ENCODE data around the gene CLPSL2.

DNA sequence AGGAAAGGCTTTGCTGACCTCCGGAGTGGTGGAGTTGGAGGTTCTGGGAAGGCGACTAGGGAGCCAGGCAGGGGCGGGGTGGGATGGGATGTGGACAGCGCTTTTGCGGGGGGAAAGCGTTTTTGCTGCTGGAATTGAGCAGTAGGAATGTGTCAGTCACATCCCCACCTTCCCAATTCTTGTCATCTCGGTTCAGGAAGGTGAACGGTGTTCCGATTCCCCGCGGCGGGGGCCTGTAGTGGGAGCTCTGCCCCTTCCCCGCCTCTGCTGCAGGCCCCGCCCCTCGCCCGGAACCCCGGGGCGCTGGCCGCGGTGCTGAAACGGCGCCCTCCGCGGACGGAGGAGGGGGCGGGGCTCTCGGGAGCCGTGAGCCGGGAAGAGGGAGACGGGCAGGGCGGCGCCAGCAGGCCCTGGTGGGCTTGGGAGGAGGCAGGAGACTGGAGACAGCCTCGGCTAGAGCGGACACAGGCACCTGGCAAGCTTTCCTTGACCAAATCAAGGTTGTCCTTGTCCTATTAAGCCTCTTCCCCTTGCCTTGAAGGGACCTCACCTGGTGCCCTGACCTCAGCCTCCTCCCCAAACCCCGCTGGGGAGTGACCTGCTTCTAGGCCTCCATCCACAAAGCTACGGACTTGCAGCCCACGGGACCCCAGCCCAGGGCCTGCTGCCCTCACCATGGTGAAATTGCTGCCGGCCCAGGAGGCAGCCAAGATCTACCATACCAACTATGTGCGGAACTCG, 28.8 kb downstream of the CLPSL2 start, which contains the start of gene LHFPL5:
- no peak for TF ChIP-seq POLR2A (IDR thresholded peaks at IDR 0.05)
- TF ChIP-seq, protein P1, sequence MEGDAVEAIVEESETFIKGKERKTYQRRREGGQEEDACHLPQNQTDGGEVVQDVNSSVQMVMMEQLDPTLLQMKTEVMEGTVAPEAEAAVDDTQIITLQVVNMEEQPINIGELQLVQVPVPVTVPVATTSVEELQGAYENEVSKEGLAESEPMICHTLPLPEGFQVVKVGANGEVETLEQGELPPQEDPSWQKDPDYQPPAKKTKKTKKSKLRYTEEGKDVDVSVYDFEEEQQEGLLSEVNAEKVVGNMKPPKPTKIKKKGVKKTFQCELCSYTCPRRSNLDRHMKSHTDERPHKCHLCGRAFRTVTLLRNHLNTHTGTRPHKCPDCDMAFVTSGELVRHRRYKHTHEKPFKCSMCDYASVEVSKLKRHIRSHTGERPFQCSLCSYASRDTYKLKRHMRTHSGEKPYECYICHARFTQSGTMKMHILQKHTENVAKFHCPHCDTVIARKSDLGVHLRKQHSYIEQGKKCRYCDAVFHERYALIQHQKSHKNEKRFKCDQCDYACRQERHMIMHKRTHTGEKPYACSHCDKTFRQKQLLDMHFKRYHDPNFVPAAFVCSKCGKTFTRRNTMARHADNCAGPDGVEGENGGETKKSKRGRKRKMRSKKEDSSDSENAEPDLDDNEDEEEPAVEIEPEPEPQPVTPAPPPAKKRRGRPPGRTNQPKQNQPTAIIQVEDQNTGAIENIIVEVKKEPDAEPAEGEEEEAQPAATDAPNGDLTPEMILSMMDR (IDR thresholded peaks at IDR 0.05), result no peak

All from body of pancreas (tissue), 4 donors.